Esophagus squamous epithelium (tissue), 4 donors: ENCODE data around the gene GTF3C2.

Source experiments
- POLR2A ChIP-seq, 4 donors: fragments of 450-650 bp; IDR thresholded peaks; one replicate each; pipeline ENCODE4 v1.6.1; 2017; ENCODE audit warnings: antibody characterized with exemption in 4 of 4, mild to moderate bottlenecking in 4 of 4, moderate library complexity in 3 of 4
- TF ChIP-seq, protein P1 (sequence below), 6 experiments: fragments of 450-650 bp in 4 of 6; fragments of 200-600 bp in 2 of 6; sonication (generic) in 2 of 6; IDR thresholded peaks; one replicate each; pipeline ENCODE4 v1.5.1; 2016 to 2019; ENCODE audit warnings: antibody characterized with exemption in 6 of 6, mild to moderate bottlenecking in 4 of 6, moderate library complexity in 4 of 6

DNA sequence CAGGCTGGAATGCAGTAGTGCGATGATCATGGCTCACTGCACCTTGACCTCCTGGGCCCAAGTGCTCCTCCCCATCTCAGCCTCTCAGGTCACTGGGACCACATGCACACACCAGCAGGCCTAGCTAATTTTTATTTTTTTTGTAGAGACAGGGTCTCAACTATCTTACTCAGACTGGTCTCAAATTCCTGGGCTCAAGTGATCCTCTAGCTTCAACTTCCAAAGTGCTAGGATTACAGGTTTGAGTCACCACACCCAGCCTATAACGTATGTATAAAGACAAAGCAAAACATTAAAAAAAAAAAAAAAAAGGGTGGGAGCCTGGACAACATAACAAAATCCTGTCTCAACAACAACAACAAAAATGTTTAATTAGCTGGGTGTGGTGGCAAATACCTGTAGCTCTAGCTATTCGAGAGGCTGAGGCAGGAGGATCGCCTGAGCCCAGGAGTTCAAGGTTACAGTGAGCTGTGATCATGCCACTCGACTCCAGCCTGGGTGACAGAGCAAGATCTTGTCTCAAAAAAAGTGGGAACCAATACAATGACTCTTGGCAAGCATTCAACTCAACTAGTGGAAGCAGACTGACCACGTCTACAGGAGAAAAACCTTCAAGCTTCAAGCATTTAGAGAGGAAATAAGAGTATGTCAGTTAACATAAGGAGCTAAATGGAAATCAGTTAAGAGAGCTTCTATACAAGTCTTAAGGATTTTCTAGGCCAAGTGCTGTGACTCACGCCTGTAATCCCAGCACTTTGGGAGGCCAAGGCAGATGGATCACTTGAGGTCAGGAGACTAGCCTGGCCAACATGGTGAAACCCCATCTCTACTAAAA is 2.6 kb downstream of the GTF3C2 start:
- TF ChIP-seq, protein P1, sequence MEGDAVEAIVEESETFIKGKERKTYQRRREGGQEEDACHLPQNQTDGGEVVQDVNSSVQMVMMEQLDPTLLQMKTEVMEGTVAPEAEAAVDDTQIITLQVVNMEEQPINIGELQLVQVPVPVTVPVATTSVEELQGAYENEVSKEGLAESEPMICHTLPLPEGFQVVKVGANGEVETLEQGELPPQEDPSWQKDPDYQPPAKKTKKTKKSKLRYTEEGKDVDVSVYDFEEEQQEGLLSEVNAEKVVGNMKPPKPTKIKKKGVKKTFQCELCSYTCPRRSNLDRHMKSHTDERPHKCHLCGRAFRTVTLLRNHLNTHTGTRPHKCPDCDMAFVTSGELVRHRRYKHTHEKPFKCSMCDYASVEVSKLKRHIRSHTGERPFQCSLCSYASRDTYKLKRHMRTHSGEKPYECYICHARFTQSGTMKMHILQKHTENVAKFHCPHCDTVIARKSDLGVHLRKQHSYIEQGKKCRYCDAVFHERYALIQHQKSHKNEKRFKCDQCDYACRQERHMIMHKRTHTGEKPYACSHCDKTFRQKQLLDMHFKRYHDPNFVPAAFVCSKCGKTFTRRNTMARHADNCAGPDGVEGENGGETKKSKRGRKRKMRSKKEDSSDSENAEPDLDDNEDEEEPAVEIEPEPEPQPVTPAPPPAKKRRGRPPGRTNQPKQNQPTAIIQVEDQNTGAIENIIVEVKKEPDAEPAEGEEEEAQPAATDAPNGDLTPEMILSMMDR (IDR thresholded peaks at IDR 0.05): no peak
- no peak for TF ChIP-seq POLR2A (IDR thresholded peaks at IDR 0.05)
